GM23338 (cell line): Measurements from ENCODE around the gene RCC2. TPM values are rescaled to one million over a fixed set of nuclear protein-coding genes. Genes with fewer than 3 reads are reported as not detected.

ENCODE experiments used
- ATAC-seq: fragments of 200-7000 bp; cut with Tn5 transposase; 3 replicates; pipeline ENCODE4 v1.9.1; 2020
- DNase-seq: peaks from one replicate; pipeline ENCODE4 v3.0.0-alpha.2; 2015; ENCODE audit warnings: low spot score
- H2AFZ ChIP-seq: fragments of 200-600 bp; sonication (generic); 2 replicates; pipeline ENCODE4 v1.8.0; 2016; ENCODE audit warnings: antibody characterized with exemption, mild to moderate bottlenecking, moderate library complexity
- H3F3A ChIP-seq: fragments of 200-600 bp; sonication (generic); replicated peaks from 2 replicates; pipeline ENCODE4 v1.8.0; 2017; ENCODE audit warnings: antibody characterized with exemption, mixed run types, low read depth
- H3K27ac ChIP-seq: fragments of 200-600 bp; sonication (generic); 2 replicates; pipeline ENCODE4 v1.6.1; 2016; ENCODE audit warnings: low read depth
- H3K27me3 ChIP-seq: fragments of 200-600 bp; sonication (generic); 2 replicates; pipeline ENCODE4 v1.8.0; 2016; ENCODE audit warnings: mild to moderate bottlenecking, mixed run types, moderate library complexity; ENCODE audit not compliant: insufficient read depth
- H3K36me3 ChIP-seq: fragments of 200-600 bp; sonication (generic); 2 replicates; pipeline ENCODE4 v1.8.0; 2016; ENCODE audit warnings: mild to moderate bottlenecking; ENCODE audit not compliant: insufficient read depth
- H3K4me1 ChIP-seq: fragments of 200-600 bp; sonication (generic); 2 replicates; pipeline ENCODE4 v1.8.0; 2016; ENCODE audit warnings: mild to moderate bottlenecking, moderate library complexity; ENCODE audit not compliant: insufficient read depth
- H3K4me2 ChIP-seq: fragments of 200-600 bp; sonication (generic); 2 replicates; pipeline ENCODE4 v1.7.1; 2017; ENCODE audit warnings: mixed run types
- H3K4me3 ChIP-seq: fragments of 200-600 bp; sonication (generic); 2 replicates; pipeline ENCODE4 v1.6.1; 2016; ENCODE audit warnings: mixed run types
- H3K79me2 ChIP-seq: fragments of 200-600 bp; sonication (generic); replicated peaks from 2 replicates; pipeline ENCODE4 v1.8.0; 2017; ENCODE audit warnings: mild to moderate bottlenecking; ENCODE audit not compliant: insufficient read depth
- H3K9me2 ChIP-seq: fragments of 200-600 bp; sonication (generic); 2 replicates; pipeline ENCODE4 v1.8.0; 2017; ENCODE audit not compliant: insufficient read depth
- H4K20me1 ChIP-seq: fragments of 200-600 bp; sonication (generic); replicated peaks from 2 replicates; pipeline ENCODE4 v1.8.0; 2017; ENCODE audit warnings: mild to moderate bottlenecking; ENCODE audit not compliant: insufficient read depth
- H3K27ac Mint-ChIP-seq: 2 replicates; pipeline ENCODE4 v1.8.0; 2020; ENCODE audit warnings: inconsistent platforms, mild to moderate bottlenecking, moderate library complexity, mixed read lengths
- H3K27me3 Mint-ChIP-seq: 3 replicates; pipeline ENCODE4 v1.8.0; 2022; ENCODE audit warnings: low read depth, mild to moderate bottlenecking, moderate library complexity, mixed read lengths, inconsistent platforms; ENCODE audit not compliant: insufficient read depth, poor library complexity
- H3K36me3 Mint-ChIP-seq: 3 replicates; pipeline ENCODE4 v1.8.0; 2021; ENCODE audit warnings: low read depth, mild to moderate bottlenecking, inconsistent platforms, moderate library complexity, mixed read lengths
- H3K4me1 Mint-ChIP-seq: 3 replicates; pipeline ENCODE4 v1.8.0; 2020; ENCODE audit warnings: mild to moderate bottlenecking, inconsistent platforms, mixed read lengths
- H3K4me3 Mint-ChIP-seq: 3 replicates; pipeline ENCODE4 v1.8.0; 2021; ENCODE audit warnings: moderate library complexity, mild to moderate bottlenecking, inconsistent platforms, mixed read lengths
- H3K9me3 Mint-ChIP-seq: 3 replicates; pipeline ENCODE4 v1.8.0; 2020; ENCODE audit warnings: moderate library complexity, mild to moderate bottlenecking, inconsistent platforms, mixed read lengths
- CREB1 ChIP-seq: fragments of 250-450 bp; sonication (Bioruptor Pico); IDR thresholded peaks from 2 replicates; pipeline ENCODE4 v1.5.0; 2020; ENCODE audit warnings: low read depth, mild to moderate bottlenecking, moderate library complexity
- CTCF ChIP-seq, 2 experiments: fragments of 200-600 bp in 1 of 2; sonication (generic) in 1 of 2; conservative IDR thresholded peaks; 2 replicates each; pipeline versions ENCODE4 v1.5.1 to v1.6.1; 2016 to 2017; ENCODE audit warnings: antibody characterized with exemption in 2 of 2, low read depth in 2 of 2, mild to moderate bottlenecking in 2 of 2, moderate library complexity in 1 of 2
- ETS1 ChIP-seq: IDR thresholded peaks from 2 replicates; pipeline ENCODE4 v1.6.1; 2016; ENCODE audit warnings: antibody characterized with exemption
- EZH2 ChIP-seq: fragments of 200-600 bp; sonication (generic); IDR thresholded peaks from one replicate; pipeline ENCODE4 v1.8.0; 2017; ENCODE audit warnings: antibody characterized with exemption, mild to moderate bottlenecking, low read depth; ENCODE audit not compliant: unreplicated experiment
- EZH2phosphoT487 ChIP-seq: fragments of 200-600 bp; sonication (generic); IDR thresholded peaks from one replicate; pipeline ENCODE4 v1.8.1; 2018; ENCODE audit warnings: antibody characterized with exemption; ENCODE audit not compliant: unreplicated experiment
- JUNB ChIP-seq: IDR thresholded peaks from one replicate; pipeline ENCODE4 v1.6.1; 2016; ENCODE audit warnings: antibody characterized with exemption; ENCODE audit not compliant: unreplicated experiment
- NANOG ChIP-seq: IDR thresholded peaks from 2 replicates; pipeline ENCODE4 v1.6.1; 2016; ENCODE audit warnings: antibody characterized with exemption, borderline replicate concordance
- POLR2AphosphoS5 ChIP-seq: IDR thresholded peaks from 2 replicates; pipeline ENCODE4 v1.6.1; 2016; ENCODE audit warnings: antibody characterized with exemption, low read depth
- REST ChIP-seq: IDR thresholded peaks from one replicate; pipeline ENCODE4 v1.6.1; 2018; ENCODE audit warnings: antibody characterized with exemption; ENCODE audit not compliant: unreplicated experiment
- STAT1 ChIP-seq: IDR thresholded peaks from one replicate; pipeline ENCODE4 v1.6.1; 2016; ENCODE audit warnings: antibody characterized with exemption; ENCODE audit not compliant: unreplicated experiment
- ZNF114 ChIP-seq: fragments of 250-450 bp; sonication (Bioruptor Pico); IDR thresholded peaks from 2 replicates; pipeline ENCODE4 v1.5.0; 2020; ENCODE audit warnings: mild to moderate bottlenecking, moderate library complexity
- ZNF331 ChIP-seq: fragments of 250-450 bp; sonication (Bioruptor Pico); IDR thresholded peaks from 2 replicates; pipeline ENCODE4 v1.5.0; 2020; ENCODE audit warnings: low read depth, mild to moderate bottlenecking, moderate library complexity
- ZNF462 ChIP-seq: fragments of 250-450 bp; sonication (Bioruptor Pico); IDR thresholded peaks from 2 replicates; pipeline ENCODE4 v1.5.0; 2020; ENCODE audit warnings: mild to moderate bottlenecking, moderate library complexity
- polyA plus RNA-seq: library from polyadenylated mRNA; unstranded; fragments of >200 nt; fragmentation: Nextera tagmentation; extraction: Ambion mirVana; gene quantifications from 2 replicates; pipeline ENCODE4 v1.2.1, GENCODE V29; 2016
- total RNA-seq: library from RNA; depleted of rRNA; stranded (reverse); fragments of >200 nt; shearing (Covaris generic); gene quantifications from 2 replicates; pipeline ENCODE4 v1.2.3, GENCODE V29; 2014

Gene RCC2
- total and polyA plus RNA-seq, 2 experiments from 2014 or later, result 97.1 to 386 TPM

GRCh38 chr1:17472814-17473213 is 33.3 kb upstream of the RCC2 start:
- no peaks in the 10 kb centered on the region for H3K27me3 ChIP-seq
- no peak overlapping the region; the same call in 1 of the 2 replicates for H3K27ac Mint-ChIP-seq
- no peaks in the 10 kb centered on the region for H3K36me3 ChIP-seq
- peaks cover 3% of the 10 kb centered on the region; the same call in 1 of the 3 replicates for H3K9me3 Mint-ChIP-seq
- ATAC-seq (no peak), DNase-seq (no peak)
- no peak overlapping the region for H2AFZ ChIP-seq
- no peaks in the 10 kb centered on the region for H3K9me2 ChIP-seq
- H3K4me3 Mint-ChIP-seq, result no peak overlapping the region
- no peak overlapping the region for H3K4me2 ChIP-seq
- H3K27ac ChIP-seq, result no peak overlapping the region
- H3K4me1 Mint-ChIP-seq, result peaks cover 34% of the 10 kb centered on the region
- peaks cover 3% of the 10 kb centered on the region; the same call in 2 of the 3 replicates for H3K36me3 Mint-ChIP-seq
- no peak for TF ChIP-seq NANOG
- no peak for TF ChIP-seq ZNF114 (CRISPR knock-in tag)
- TF ChIP-seq CTCF (conservative IDR thresholded peaks at IDR 0.05; ENCODE audit: low read depth in 2 of 2), result no peak
- TF ChIP-seq ETS1, result no peak
- TF ChIP-seq POLR2AphosphoS5, result no peak
- TF ChIP-seq REST, result no peak
- TF ChIP-seq ZNF462 (CRISPR knock-in tag), result no peak
- no peak for TF ChIP-seq CREB1 (CRISPR knock-in tag)
- no peak for TF ChIP-seq ZNF331 (CRISPR knock-in tag)
- no peak for TF ChIP-seq STAT1
- no peak for TF ChIP-seq EZH2
- TF ChIP-seq JUNB, result no peak
- no peak for TF ChIP-seq EZH2phosphoT487
- H3K27me3 Mint-ChIP-seq, result peaks cover 14% of the 10 kb centered on the region
- no peaks in the 10 kb centered on the region for H4K20me1 ChIP-seq
- peaks cover 5% of the 10 kb centered on the region; the same call in 1 of the 2 replicates for H3F3A ChIP-seq
- H3K4me1 ChIP-seq, result peaks cover 17% of the 10 kb centered on the region
- H3K4me3 ChIP-seq, result no peak overlapping the region
- no peaks in the 10 kb centered on the region for H3K79me2 ChIP-seq
